HG02642 (cell line): ENCODE data around the gene TXK.

ENCODE experiments used
- ATAC-seq: cut with Tn5 transposase; IDR thresholded peaks from one replicate; pipeline ENCODE4 v1.9.1; 2021; ENCODE audit warnings: mild to moderate bottlenecking; ENCODE audit not compliant: unreplicated experiment, poor library complexity

Gene TXK

DNA sequence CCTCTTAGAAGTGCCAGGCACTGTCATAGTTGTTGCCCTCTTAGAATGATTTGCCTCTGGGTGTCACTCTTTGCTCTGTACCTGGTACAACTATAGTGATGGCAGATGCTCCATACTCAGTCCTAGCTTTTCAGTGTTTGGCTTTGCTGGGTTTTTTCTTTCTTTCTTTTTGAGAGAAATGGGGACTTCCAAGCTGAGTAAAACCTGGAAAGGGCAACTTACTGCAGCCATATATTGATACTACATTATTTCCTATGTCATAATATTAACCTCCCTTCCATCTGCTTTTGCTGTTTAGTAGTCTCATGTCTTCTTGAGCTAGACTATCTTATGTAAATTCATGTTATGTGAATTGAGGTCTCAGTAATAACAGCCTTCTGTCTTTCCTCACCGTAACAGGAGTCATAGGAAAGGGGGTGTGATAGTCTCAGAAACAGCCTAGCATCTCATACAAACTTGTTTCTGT is 68.4 kb downstream of the TXK start:
- ATAC-seq = peak; percentile 73

DNA sequence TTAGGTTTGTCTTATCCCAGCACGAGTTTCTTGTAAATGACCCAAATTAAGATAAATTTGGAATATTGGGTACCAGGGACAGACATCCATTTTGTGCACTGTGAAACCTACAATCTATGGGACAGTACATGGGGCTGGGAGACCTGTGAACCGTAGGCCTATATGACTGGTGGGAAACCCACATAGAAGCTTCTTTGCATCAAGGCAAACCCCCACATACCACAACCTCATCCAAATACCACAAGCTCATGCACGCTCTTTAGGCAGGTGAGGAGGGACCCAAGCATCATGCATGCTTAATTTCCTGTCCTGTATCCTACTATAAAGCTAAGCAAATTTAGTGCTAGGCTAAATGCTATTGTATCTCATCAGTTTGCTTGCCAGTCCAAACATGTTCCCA is 69.7 kb downstream of the TXK start:
- ATAC-seq = peak; percentile 58

DNA sequence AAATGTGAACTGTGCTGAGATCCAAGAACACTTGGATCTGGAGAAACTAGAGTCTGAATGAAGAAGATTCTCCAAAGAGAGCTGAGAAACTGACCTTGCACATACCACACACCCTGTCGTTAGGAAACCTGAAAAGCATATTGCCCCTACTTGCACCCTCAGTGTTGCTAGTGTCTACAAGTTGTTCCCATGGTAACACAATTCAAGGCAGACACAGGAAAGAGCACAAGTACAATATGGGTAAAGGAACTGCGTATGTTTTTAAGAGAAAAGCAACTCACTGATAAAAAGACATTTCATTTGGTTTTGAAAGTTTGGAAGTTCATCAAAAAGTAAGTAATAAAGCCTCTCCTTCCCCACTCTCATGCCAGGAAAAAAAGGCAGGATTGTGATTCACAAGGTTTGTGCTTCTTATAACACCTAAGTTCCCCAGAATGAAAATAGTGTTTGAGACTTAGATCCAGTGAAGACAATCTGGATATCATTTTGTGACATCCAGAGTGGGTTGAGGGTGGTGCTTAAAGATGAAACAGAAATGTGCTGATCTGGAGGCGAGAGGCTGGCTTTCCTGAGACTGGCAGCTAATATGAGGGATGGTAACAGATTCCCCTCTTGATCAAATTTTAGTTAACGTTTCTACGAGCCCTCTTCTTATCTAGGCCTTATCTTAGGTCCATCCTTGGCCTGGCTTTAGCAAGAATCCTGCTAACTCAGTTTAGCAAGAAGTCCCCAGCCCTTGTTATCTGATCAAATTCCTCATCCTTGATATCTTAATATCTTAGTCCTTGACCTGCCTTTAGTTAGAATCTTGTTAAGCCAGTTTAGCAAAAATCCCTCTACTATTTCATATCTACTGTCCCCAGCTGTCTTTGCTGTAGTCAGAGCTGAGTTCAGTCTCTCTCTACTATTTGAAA is 75.2 kb downstream of the TXK start:
- ATAC-seq = no peak

DNA sequence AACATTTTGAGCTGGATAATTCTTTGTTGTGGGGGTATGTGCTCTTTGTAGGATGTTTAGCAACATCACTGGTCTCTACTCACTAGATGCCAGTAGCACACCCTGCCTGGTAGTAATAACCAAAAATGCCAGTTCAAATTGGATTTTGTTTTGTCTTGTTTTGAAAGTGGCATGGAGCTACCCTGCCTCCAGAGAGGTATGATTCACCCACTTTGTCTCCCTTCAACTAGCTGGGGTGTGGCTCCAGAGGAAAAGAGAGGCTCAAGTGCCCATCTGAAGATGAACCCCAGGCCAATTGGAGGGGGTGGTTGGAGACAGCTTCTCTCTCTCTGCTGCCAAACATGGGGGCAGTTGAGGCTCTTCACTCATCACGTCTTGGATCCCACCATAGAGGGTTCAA is 83.0 kb downstream of the TXK start:
- no peak for ATAC-seq

DNA sequence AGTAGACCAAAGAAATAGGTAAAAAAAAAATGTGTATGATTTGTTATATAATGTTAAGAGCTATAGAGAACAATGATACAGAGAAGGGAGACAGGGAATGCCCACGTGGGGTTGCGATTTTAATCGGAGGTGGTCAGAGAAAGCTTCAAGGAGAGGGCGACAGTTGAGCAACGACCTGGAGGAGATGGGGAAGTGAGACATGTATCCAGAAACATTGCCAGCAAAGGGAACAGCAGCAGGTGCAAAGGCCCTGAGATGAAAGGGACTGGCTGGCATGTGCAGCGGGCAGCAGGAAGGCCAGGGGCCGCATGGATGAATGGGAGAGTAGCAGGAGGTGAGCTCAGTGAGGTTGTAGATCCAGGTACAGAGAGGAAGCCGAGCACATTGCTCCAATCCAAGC is 84.6 kb downstream of the TXK start:
- ATAC-seq = no peak

DNA sequence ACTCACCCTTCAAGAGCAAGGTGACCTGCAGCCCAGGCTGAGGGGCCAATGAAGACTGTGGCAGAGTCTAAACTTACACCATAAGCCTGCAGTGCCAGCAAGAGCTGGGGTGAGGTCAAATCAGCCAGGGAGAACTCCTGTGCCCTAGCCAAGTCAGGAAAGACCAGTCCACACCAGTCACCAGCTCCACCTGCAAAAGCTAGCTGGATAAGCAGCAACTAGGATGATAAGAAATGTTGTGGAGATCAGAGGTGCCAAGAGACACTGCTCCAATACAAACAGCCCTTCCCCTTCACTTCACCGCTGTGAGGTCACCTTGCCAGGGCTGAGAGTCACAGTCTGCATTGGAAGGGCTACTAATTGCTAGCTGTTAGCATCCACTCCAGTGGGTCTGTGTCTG is 86.2 kb downstream of the TXK start:
- ATAC-seq = peak; percentile 8

DNA sequence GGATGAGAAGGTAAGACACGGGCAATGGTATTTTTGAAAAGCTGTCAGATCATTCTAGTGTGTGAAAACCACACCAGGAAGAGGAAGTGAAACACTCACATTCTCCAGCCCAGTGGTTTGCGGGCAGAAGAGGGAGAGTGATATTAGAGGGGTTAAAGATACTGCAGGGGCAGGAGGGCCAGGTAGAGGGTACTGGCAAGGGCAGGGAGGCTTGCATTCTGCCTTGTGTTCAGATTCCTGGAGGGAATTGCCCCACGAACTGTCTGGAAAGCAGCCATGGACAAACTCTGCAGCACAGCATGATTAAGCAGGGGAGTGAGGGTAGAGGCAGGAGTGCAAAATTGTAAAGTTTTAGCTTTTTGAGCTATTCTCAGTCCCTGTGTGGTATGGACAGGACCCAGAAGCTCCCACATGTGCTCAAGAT is 86.6 kb downstream of the TXK start:
- peak; percentile 98 for ATAC-seq

DNA sequence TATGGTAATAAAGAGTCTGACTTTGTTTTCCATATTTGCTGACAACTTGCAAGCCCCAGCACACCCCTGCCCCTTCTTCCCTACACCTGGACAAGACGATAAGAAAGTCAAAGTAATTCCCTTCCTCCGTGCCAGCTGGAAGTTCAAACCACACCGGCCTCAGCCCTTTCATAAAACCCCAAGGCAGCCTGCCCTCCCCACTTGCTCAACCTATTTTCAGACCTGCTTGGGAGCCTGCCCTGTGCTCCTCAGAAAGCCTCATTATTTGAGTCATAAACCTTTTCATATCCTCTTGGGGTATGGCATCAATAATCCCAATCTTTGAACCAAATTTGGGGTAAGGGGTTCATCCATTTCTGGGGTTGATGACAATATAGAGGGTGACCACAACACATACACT is 88.0 kb downstream of the TXK start:
- ATAC-seq = no peak

DNA sequence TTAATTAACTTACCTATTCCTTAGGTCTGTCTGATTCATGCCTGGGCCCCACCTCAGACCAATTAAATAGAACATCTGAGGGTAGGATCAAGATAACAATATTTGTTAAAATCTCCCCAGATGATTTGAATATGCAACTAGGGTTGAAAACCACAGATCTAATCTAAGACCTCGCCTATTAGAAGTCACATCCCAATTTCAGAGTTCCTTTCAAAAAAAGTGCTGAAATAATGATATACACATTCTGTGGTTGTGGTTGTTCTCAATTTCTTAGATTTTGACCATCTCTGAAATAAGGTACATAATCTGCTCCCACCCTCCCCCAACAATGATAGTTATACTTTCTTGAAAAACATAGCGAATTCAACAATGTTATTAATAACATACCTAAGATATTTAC is 89.8 kb downstream of the TXK start:
- no peak for ATAC-seq

DNA sequence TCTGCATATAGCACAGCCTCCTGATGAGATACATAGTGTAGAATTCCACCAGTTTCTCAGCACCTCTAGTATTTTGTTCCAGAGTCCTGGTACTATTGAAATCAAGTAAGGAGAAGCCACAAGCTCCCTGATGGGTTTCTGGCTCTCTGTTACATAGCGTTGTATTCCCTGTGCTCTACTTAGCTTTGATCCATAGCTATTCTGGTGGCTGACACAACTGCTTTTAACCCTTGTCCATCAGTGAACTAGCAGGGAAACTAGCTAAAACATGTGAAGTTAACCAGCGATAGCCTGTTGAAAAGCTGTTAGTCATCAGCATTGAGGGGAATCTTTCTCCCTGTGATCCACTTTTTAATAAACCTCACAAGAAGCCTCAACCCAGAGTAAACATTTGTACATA is 90.5 kb downstream of the TXK start:
- ATAC-seq = no peak

DNA sequence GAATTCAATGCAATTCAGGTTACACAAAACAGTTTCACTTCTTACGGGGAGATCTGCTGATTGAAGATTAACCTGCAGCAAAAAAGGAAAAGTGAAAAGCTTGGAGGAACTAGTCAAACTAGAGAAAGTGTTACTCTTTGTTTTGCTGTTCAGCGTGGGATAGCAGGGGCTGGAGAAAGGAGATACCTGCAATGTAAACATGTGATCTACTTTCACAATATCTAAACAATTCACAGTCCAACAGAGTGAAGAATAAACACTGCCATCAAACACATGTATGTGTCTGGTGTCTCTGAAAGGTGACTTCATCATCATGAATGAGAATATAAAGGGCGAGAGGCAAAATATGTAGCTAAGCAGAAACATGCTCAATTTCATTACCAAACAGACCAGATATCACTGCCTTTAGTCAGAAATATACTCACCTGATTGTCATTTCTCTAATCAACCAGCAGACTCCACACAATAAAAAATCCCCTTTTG is 91.0 kb downstream of the TXK start:
- no peak for ATAC-seq

DNA sequence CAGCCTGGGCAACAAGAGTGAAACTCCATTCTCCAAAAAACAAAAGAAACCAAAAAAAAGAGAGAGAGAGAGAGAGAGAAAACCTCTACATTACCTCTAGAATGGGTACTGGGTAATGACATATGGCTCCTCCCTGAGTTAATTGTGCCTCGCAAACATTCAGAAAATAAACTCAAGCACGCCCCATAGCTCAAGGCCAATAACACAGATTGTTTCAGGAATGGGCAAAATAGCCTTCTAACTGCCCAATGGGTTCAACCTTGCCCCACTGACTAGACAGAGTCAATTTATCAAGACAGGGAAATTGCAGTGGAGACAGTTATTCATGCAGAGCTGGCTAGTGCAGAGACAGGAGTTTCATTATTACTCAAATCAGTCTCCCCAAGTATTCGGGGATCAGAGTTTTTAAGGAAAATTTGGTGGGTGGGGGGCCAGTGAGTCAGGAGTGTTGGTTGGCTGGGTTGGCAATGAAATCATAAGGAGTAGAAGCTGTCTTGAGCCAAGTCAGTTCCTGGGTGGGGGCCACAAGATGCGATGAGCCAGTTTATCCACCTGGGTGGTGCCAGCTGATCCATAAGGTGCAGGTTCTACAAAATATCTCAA is 92.4 kb downstream of the TXK start:
- no peak for ATAC-seq

DNA sequence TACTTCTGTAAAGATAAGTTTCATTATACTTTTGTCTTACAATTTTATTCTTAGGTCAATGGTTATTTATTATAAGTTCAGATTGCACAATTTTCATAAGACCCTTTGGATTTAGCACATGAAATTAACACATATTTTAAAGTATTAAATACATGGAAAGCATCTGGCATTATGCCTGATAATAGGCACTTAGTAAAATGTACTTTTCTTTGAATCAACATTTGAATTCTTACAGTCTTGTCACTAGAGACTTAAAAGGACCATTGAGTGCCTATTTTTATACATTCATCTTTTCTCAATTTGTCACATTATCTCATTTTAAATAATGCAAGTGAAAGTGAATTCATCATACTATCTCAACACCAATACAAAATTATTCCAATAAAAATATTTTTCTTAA is 94.5 kb downstream of the TXK start:
- ATAC-seq = no peak

DNA sequence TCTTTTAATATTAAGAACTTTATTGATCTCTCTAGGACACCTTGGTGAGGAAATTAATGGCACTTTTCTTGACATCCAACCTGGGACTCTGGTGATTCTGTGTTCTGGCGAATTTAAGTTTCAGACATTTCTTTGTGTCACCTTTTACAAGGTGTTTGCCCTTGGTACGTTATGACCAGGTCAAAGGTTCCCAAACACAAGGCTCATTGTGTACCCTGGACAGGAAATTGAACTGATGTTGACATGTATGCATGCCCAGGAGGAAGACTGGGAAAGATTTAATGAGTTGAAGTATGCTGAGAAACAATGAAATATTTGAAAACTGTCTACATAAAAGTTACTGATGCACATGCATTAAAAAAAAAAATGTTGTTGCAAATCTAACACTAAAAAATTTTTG is 95.4 kb downstream of the TXK start:
- ATAC-seq = no peak

DNA sequence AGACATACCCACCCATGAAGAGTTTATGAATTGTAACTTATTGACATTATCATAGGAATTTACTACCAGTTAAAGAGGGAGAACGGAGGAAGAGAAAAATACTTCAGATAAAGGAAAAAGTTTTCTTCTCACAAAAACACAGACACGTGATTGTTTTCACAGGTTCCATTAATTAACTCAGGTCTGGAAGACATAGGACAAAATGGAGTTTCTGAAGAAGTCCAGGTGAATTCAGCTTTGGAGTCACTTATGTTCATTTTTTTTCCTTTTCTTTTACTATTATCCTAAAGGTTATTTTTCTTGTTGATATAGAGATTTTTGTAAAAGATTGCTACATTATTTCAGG is 97.0 kb downstream of the TXK start:
- ATAC-seq = no peak

DNA sequence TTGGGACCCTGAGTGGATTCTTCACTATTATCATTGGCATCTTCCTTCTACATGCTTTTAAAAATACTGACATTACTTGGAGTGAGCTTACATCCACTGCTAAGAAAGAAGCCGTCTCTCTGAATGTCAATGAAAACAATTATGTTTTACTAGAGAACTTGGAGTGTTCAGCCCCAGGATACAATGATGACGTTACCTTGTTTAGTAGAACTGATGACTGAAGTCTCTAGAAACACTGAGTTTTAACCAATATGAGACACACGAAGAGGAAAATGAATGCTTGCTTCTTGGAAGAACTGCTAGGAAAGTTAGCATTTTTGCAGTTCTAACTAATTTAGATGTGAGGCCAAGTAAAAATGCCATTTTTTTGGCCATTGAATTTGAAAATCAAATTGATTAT is 98.1 kb downstream of the TXK start:
- ATAC-seq = no peak

DNA sequence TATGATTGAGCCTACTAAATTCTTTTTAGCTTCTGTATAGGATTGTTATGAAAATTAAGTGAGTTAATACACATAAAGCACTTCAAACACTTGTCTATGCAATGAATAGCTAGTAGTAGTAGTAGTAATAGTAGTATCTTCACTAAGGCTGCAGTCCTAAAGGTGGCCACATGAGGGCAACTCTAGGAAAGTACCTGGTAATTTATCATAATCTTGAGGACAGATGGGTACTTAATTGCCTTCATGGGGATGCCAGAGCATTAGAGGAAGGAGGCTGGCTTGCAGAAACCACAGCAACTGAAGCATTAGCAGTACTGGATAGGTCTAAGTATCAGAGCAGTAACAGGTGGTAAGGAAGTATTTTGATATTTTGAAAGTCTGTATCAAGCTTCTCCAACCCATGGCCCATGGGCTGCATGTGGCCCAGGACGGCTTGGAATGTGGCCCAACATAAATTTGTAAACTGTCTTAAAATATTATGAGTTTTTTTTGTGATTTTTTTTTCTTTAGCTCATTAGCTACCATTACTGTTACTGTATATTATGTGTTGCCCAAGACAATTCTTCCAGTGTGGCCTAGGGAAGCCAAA is 100.1 kb downstream of the TXK start:
- ATAC-seq = no peak

DNA sequence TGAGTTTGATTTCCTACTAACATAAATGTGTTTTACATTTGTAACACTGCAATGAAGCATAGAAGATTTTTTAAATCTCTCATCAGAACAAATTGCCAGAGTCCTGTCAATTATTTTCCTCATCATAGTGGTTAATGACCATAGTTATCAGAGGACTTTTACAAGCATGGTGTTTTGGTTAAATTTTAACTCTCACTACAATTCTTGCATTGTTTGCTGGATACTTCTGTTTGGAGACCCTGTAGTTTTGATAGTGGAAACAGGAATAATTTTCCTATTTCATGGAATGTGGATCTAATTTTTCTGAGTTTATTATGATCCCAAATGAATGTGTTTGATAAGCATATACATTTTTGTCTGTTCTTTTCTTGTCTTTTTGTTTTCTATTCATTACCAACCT is 100.6 kb downstream of the TXK start:
- ATAC-seq = no peak

DNA sequence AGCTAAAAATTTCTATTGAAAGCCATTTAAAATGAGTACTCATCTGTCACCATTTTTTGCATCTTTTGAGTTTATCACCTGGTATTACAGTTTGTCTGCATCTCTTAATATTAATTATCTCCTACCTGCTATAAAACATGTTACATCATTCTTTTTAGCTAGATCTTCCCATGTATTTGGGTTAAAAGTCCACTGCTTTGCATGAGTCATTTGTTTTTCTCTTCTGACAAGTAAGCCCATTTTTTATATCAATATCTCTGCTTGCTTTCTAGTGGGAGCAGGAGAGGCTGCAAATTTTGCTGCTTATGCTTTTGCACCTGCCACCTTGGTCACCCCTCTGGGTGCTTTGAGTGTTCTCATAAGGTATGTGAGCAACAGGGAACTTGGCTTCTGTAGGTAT is 101.3 kb downstream of the TXK start:
- no peak for ATAC-seq

DNA sequence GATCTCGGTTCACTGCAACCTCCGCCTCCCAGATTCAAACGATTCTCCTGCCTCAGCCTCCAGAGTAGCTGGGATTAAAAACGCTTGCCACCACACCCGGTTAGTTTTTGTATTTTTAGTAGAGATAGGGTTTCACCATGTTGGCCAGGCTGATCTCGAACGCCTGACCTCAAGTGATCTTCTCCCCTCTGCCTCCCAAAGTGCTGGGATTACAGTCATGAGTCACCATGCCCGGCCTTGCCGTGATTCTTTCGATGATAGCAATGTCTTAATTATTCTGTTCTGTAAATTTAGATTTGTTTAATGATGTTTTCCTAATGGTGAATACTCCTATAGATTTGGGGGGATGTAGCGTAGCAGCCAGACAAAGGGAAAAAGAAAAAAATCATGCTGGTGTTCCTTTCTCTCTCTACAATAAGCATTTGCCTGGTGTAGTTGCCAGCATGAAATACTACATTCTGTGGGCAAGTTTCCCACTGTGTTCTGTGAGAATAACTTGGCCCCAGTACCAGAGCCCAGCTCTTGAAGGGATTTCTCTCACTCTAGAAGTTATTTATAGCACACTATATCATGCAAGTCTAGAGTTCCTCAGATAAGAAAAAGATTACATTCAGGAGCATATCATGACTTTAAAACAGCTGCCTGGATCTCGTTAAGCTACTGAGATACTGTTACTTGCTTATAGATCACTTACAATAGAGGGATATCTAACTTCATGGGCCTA is 102.1 kb downstream of the TXK start:
- ATAC-seq = no peak

DNA sequence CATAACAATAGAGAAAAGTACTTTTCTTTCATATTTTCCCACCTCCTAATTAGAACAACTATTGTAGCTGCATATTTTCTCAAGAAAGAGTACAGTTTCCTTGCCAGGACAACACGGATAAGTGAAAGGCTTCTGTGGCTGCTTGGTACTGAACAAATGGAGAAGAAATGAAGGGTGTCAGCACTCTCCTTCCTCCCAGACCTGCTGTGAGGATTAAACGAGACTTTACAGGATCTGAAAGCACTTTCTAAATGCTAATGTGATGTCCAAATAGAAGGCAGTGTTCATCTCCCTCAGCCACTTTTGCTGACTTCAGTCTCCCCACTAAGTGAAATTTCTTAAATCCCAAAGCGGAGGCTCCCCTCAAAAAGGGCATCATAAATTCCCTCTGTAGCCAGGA is 103.6 kb downstream of the TXK start:
- no peak for ATAC-seq
